GM20000 (cell line): ENCODE measurements around the gene PRKCH.

Experiments
- DNase-seq: peaks from one replicate; pipeline ENCODE4 v3.0.0; 2012; ENCODE audit warnings: low spot score
- TF ChIP-seq, protein P1 (sequence below): IDR thresholded peaks from 2 replicates; pipeline ENCODE4 v1.5.1; 2012; ENCODE audit warnings: mild to moderate bottlenecking, control low read depth; ENCODE audit errors: extremely low read depth, missing control alignments

PRKCH gene

GRCh38 chr14:61502459-61503093 lies 181.2 kb downstream of the PRKCH start:
- no peak for DNase-seq
- TF ChIP-seq, protein P1, sequence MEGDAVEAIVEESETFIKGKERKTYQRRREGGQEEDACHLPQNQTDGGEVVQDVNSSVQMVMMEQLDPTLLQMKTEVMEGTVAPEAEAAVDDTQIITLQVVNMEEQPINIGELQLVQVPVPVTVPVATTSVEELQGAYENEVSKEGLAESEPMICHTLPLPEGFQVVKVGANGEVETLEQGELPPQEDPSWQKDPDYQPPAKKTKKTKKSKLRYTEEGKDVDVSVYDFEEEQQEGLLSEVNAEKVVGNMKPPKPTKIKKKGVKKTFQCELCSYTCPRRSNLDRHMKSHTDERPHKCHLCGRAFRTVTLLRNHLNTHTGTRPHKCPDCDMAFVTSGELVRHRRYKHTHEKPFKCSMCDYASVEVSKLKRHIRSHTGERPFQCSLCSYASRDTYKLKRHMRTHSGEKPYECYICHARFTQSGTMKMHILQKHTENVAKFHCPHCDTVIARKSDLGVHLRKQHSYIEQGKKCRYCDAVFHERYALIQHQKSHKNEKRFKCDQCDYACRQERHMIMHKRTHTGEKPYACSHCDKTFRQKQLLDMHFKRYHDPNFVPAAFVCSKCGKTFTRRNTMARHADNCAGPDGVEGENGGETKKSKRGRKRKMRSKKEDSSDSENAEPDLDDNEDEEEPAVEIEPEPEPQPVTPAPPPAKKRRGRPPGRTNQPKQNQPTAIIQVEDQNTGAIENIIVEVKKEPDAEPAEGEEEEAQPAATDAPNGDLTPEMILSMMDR: no peak

DNA sequence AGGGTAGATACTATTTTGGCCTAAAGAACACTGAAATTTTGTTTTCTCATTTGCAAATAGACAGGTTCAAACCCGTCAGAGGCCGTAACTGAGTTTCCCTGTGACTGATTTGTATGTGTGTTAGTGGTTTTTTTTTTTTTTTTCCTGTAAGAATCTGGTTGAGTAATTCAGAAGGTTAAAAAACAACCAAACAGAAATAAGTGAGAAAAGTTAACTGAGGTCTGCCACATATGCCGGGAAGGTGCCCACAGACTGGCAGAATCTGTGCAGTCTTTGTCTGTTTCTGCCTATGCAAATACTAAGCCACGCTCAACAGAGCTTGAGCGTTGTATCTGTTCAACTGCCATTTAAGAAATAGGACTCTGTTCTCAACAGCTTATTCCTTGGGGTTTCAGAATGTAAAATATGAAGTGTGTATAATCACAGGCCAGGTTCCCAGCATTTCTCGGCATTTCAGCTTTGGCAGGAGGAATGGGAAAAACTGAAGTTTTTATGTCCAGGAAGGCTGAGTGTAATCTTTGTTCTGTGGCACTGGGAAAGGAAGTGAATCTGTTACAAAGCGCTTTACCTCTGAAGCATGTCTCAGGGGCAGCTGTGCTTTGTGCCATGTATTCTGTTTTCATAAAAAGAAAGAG lies 181.9 kb downstream of the PRKCH start:
- TF ChIP-seq, protein P1: no peak
- peak; percentile 37 for DNase-seq

DNA sequence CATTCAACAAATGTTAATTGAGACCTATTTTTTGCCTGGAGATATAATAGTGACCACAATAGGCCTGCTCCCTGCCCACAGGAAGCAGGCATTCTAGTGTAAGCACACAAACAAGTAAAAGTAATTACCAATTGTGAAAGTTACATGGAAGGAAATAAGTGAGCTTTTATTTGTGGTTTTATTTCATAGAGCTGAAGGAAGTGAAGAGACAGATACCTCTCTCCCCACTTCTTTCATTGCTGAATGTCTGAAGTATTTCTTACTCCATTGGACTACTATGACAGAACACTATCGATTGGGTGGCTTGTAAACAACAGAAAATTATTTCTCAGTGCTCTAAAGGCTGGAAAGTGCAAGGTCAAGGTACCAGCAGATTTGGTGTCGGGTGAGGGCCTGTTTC lies 183.5 kb downstream of the PRKCH start:
- DNase-seq: no peak
- TF ChIP-seq, protein P1: no peak

DNA sequence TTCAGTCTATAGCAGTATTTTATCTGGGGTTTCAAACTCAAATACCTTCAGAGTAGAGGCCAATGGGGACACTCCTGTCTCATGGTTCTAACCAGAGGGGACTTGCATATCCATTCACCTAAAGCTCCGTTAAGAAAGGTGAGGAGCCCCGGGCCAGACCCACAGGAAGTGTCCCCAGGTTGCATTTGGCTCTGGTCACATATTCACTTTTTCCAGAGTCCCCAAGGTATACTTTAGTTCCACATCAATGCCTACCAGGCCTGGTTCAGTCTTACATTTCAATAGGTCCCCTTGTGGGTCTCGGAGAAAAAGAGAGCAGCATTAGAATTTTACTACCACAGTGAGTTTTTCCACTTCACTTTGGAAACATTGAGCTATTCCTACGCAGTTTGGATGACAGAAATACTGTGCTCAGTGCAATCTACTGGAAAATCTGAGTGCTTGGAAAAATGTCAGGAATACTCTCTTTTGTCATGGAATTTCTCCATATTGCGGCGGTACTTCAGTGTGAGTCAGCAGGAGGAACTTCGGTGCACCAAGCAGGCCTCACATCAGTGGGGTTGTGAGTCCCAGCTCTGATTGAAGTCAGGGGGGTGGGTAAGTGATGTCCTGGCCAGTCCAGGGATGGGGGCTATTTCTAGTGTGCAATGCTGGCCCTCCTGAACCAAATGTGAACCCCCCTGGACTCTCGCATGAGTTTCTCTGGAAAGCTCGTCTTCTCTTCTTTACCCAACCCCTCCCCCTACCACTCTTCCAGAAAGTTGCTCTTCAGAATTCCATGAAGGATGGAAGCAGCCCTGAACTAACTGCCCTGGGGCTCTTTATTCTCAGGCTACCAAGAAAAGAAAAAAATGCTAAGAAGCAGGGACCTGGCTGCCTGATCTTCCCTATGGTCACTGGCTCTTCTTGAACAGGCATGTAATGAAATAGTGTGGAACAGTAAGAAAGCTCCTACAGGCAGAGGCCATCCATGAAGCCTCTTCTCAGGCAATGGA lies 184.7 kb downstream of the PRKCH start:
- TF ChIP-seq, protein P1: no peak
- no peak for DNase-seq

- DNase-seq: no peak
- TF ChIP-seq, protein P1: no peak
Measured at GRCh38 chr14:61508526-61508925, 187.1 kb downstream of the PRKCH start.

DNA sequence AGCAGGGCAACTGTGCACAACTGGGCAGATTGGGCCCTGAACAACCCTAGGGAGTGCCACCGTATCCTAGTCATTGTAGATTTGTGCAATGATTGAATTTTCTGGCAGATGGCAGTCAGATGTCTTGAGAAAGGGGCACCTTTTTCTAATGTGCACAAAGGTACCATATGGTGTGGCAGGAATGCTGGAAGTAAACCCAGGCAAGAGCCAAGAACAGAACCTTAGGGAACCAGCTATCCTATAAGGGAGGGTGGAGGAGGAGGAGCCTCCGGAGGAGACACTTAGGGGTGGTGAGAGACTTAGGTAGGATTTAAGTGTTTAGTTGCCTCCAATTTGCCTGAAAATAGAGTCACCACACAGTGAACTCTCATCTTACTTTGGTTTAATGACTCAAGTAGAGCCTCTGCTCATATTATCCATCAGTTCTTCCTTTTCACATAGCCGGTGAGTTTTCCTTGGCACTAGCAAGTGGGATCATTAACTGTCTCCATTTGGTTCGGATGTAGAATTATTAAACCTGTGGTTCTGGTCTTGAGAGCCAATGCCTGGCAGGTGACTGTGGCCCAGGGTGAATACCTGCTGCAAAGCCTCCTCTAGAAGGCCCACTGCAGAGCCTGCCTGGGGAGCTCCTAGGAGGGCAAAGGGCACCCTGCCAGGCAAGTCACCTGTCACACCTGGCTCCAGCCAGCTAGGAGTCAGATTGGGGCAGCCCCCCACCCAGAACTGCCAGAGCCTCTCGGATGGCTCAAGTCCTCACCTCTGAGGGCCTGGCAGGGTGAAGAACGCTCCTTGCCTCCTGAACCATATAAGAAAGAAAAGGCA lies 189.6 kb downstream of the PRKCH start:
- TF ChIP-seq, protein P1: no peak
- DNase-seq: no peak
